COLO829 (cell line): ENCODE data around the gene TRIM72.
"Not testable (repeated sequence)": the region's sequence is repeated elsewhere in the genome, so short reads cannot be mapped to it uniquely, and the experiment has no call there.

Experiments
- DNase-seq: peaks from one replicate; pipeline ENCODE4 v3.0.0; 2012; ENCODE audit warnings: low spot score

TRIM72 gene

DNA sequence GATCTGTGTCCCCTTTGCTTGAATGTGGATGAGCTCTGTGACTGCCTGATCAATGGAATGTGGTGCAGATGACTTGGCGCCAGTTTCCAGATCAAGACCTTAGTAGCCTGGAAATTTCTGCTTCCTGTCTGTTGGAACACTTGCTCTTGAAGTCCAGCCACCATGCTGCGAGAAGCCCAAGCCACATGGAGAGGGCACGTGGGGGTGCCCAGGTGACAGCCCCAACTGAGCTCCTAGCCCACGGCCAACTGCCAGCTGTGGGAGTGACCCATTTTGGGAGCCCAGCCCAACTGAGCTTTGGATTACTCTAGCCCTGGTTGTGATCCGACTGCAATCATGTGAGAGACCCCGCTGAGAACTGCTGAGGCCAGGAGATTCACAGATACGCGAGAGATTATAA, 42.5 kb downstream of the TRIM72 start:
- no peak for DNase-seq

- DNase-seq, result no peak
Measured at GRCh38 chr16:31258366-31258765, 44.4 kb downstream of the TRIM72 start.

DNA sequence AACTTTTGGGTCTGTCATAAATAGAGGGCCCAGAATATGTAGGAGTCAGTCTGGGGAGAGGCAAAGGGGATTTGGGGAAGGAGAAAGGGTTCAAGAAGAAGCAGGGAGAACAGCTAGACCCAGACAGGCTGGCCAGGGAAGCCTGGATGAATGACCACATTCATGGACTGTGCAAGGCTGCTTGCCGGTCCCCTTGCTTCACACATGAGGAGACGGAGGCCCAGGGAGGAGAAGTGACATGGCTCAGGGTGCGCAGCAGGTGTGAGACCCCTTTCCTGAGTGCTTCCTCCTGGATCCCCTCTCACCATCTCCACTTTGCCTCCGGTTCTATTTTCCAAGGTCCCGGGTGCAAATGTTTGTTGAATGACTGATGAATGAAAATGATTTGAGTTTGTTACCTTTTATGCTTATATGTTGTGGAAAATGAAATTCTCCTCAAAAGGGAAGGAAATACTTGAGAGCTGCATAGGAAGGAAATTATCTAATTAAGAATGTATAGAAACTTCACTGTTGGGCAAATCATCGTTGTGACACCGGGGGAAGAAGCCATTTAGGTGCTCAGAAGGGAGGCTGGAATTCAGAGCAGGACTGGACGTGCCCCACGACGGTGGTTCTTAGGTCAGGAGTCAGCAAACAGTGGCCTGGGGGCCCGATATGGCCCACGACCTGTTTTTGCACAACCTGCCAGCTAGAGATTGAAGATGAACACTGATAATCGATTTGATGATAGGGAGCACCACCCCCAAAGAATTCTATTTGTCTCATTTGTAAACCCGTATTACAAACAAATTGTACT, 46.4 kb downstream of the TRIM72 start:
- no peak for DNase-seq

DNA sequence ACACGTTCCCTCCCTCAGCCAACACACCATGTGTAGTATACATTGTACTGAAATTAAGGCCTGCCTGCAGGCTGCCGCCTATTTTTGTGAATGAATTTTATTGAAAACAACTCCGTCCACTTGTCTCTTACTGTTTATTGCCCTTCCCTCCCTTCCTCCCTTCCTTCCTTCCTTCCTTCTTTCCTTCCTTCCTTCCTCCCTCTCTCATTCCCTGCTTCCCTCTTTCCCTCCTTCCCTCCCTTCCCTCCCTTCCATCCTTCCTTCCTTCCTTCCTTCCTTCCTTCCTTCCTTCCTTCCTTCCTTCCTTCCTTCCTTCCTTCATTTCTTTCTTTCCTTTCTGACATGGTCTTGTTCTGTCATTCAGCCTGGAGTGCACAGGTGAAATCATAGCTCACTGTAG, 48.2 kb downstream of the TRIM72 start:
- no peak for DNase-seq

- DNase-seq, result no peak
Measured at GRCh38 chr16:31265329-31266245, 51.7 kb downstream of the TRIM72 start.

GRCh38 chr16:31267332-31268032, 53.6 kb downstream of the TRIM72 start:
- no peak for DNase-seq

GRCh38 chr16:31268033-31268365, 54.1 kb downstream of the TRIM72 start:
- no peak for DNase-seq

DNA sequence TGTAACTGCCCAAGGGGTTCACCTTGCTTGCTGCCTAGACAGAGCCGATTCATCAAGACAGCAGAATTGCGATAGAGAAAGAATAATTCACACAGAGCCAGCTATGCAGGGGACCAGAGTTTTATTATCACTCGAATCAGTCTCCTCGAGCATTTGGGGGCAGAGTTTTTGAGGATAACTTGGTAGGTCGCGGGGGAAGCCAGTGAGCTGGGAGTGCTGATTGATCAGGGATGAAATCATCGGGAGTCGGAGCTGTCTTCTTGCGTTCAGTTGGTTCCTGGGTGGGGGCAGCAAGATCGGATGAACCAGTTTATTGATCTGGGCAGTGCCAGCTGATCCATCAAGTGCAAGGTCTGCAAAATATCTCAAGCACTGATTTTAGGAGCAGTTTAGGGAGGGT, 55.0 kb downstream of the TRIM72 start:
- no peak for DNase-seq

DNA sequence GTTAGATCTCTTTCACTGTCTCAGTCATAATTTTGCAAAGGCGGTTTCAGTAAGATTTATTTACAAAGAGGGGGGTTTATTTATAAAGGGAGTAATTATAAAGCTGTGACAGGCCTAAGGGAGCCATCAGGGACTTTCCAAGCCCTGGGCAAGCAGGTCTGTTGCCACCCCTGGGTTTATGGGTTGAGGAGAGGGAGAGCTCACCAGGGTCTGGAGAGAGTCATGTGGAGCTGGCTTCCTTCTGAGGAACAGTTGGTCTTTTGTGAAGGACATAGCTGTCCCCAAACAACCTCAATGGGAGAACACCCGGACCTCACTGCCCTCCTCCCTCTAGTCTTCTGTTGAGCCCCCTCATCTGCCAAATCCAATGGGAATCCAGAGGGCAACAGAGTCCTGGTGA, 55.6 kb downstream of the TRIM72 start:
- no peak for DNase-seq

GRCh38 chr16:31269973-31270372, 56.1 kb downstream of the TRIM72 start:
- DNase-seq, result not testable (repeated sequence)

- DNase-seq, result no peak
Measured at GRCh38 chr16:31270795-31271194, 56.9 kb downstream of the TRIM72 start.

GRCh38 chr16:31271621-31272190, 57.8 kb downstream of the TRIM72 start:
- DNase-seq, result no peak

DNA sequence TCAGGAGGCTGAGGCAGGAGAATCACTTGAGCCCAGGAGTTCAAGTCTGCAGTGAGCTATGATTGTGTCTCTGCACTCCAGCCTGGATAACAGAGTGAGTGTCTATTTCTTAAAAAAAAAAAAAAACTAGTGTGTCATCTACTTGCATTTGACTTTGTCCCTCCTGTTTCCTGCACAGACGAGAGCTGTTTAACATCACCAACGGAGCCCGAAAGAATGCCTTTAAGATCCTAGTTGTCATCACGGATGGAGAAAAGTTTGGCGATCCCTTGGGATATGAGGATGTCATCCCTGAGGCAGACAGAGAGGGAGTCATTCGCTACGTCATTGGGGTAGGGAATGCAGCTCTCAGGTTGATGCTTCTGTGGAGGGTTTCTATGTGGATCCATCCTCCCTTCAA, 59.3 kb downstream of the TRIM72 start:
- no peak for DNase-seq

DNA sequence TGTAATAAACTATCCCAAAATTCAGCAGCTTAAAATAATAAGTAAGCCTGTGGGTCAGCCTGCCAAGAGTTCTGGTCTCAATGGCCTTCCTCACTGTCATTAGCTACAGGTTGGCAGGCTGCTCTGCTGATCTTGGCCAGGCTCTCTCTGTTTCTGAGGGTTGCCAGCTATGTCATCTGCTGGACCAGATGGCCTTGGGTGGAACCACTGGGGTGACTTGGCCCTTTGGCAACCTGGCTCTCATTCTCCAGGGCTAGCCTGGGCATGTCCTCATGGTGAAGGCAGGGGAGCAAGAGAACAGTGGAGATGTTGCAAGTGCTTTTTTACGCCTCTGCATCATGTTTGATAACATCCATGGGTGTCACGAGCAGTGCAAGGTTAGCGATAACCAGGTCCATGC, 59.8 kb downstream of the TRIM72 start:
- no peak for DNase-seq

DNA sequence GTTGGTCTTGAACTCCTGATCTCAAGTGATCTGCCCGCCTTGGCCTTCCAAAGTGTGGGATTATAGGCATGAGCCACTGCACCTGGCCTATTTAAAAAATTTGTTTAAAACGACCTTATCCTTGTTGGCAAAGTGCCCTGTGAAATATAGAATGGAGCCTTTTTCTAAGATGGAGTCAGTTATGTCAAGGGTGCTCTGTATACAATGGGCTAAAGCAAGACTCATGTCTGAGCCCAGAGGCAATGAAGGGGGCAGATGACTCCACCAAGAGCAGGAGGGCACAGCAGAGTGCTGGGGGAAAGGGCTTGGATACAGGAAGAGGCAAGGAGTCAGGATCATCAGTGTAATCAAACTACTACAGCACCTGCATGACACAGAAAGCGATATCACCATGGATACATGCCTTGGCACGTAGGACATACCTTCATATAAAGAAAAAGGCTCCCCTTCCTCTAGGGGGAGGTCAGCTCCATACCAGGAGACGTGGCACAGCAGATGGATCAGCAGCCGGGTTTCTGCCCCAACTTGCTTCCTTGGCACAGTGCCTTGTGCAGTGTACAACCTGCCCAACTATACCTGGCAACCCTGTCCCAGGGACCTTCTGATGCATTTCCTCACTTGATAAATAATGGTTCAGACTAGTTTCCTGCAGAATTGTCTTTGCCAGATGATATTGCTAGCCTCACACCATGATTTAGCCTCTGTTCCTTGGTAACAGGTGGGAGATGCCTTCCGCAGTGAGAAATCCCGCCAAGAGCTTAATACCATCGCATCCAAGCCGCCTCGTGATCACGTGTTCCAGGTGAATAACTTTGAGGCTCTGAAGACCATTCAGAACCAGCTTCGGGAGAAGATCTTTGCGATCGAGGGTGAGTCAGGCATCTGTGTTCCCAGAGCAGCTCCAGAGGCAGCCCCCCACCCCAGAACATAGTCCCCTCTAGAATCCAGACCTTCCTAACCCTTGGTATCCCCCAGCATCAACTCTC, 61.2 kb downstream of the TRIM72 start:
- DNase-seq, result no peak

GRCh38 chr16:31276600-31276999, 62.7 kb downstream of the TRIM72 start:
- DNase-seq, result no peak

GRCh38 chr16:31277659-31278260, 63.8 kb downstream of the TRIM72 start:
- no peak for DNase-seq

DNA sequence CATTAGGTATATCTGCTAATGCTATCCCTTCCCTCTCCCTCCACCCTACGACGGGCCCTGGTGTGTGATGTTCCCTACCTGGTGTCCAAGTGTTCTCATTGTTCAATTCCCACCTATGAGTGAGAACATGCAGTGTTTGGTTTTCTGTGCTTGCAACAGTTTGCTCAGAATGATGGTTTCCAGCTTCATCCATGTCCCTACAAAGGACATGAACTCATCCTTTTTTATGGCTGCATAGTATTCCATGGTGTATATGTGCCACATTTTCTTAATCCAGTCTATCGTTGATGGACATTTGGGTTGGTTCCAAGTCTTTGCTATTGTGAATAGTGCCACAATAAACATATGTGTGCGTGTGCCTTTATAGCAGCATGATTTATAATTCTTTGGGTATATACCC, 64.9 kb downstream of the TRIM72 start:
- DNase-seq, result not testable (repeated sequence)
